Neural cell (in vitro differentiated cells): ENCODE data around the gene CHAF1B.

Experiments used
- EP300 ChIP-seq: fragments of 450-650 bp; conservative IDR thresholded peaks from 2 replicates; pipeline ENCODE4 v1.6.1; 2014; ENCODE audit warnings: antibody characterized with exemption, mild to moderate bottlenecking, moderate library complexity; ENCODE audit not compliant: poor library complexity, severe bottlenecking
- EZH2 ChIP-seq: fragments of 200-600, 300-800 bp; shearing (Covaris generic), sonication (generic); IDR thresholded peaks from 2 replicates; pipeline ENCODE4 v1.6.1; 2014; ENCODE audit warnings: antibody characterized with exemption, low read length, borderline replicate concordance, mild to moderate bottlenecking; ENCODE audit not compliant: insufficient read depth, poor library complexity, severe bottlenecking
- MXI1 ChIP-seq: fragments of 450-650 bp; conservative IDR thresholded peaks from 2 replicates; pipeline ENCODE4 v1.6.1; 2014; ENCODE audit warnings: antibody characterized with exemption, mild to moderate bottlenecking; ENCODE audit not compliant: poor library complexity, severe bottlenecking
- POLR2AphosphoS5 ChIP-seq: IDR thresholded peaks from 2 replicates; pipeline ENCODE4 v1.6.1; 2012
- RAD21 ChIP-seq: fragments of 450-650 bp; conservative IDR thresholded peaks from 2 replicates; pipeline ENCODE4 v1.6.1; 2014; ENCODE audit warnings: antibody characterized with exemption, mild to moderate bottlenecking, moderate library complexity
- REST ChIP-seq: IDR thresholded peaks from 2 replicates; pipeline ENCODE4 v1.6.1; 2012; ENCODE audit warnings: borderline replicate concordance
- TAF1 ChIP-seq: IDR thresholded peaks from 2 replicates; pipeline ENCODE4 v1.6.1; 2012; ENCODE audit warnings: low read depth
- TF ChIP-seq, protein P1 (sequence below): fragments of 450-650 bp; IDR thresholded peaks from 2 replicates; pipeline ENCODE4 v1.5.1; 2014; ENCODE audit warnings: antibody characterized with exemption, mild to moderate bottlenecking, moderate library complexity; ENCODE audit not compliant: poor library complexity, severe bottlenecking

GRCh38 chr21:36347278-36347961, 37.8 kb upstream of the CHAF1B start:
- TF ChIP-seq, protein P1, sequence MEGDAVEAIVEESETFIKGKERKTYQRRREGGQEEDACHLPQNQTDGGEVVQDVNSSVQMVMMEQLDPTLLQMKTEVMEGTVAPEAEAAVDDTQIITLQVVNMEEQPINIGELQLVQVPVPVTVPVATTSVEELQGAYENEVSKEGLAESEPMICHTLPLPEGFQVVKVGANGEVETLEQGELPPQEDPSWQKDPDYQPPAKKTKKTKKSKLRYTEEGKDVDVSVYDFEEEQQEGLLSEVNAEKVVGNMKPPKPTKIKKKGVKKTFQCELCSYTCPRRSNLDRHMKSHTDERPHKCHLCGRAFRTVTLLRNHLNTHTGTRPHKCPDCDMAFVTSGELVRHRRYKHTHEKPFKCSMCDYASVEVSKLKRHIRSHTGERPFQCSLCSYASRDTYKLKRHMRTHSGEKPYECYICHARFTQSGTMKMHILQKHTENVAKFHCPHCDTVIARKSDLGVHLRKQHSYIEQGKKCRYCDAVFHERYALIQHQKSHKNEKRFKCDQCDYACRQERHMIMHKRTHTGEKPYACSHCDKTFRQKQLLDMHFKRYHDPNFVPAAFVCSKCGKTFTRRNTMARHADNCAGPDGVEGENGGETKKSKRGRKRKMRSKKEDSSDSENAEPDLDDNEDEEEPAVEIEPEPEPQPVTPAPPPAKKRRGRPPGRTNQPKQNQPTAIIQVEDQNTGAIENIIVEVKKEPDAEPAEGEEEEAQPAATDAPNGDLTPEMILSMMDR = no peak
- no peak for TF ChIP-seq RAD21
- TF ChIP-seq POLR2AphosphoS5 = no peak
- no peak for TF ChIP-seq EP300
- TF ChIP-seq EZH2 = no peak
- TF ChIP-seq TAF1 = no peak
- no peak for TF ChIP-seq MXI1
- TF ChIP-seq REST = no peak
